Endothelial cell of umbilical vein (primary cell): ENCODE data around the gene SRL. TPM values are rescaled to one million over a fixed set of nuclear protein-coding genes. Genes with fewer than 3 reads are reported as not detected.

Experiments
- BruUV-seq: library from RNA; stranded (reverse); fragments of 400-500 nt; replicated peaks from 2 replicates; lab custom pipeline; 2021; lab: Mats Ljungman, UMichigan
- CTCF ChIA-PET: fragments of 300-600, 350-600 bp; sonication (Branson Sonifier 250); formaldehyde crosslinking; loops from one replicate; lab custom pipeline; 2021; ENCODE audit warnings: antibody characterized with exemption, inconsistent platforms; lab: Charles Lee
- POLR2A ChIA-PET: fragments of 300-600, 350-600 bp; sonication (Branson Sonifier 250); formaldehyde crosslinking; loops from one replicate; lab custom pipeline; 2021; ENCODE audit warnings: antibody characterized with exemption, inconsistent platforms; lab: Charles Lee
- DNase-seq: peaks from one replicate; pipeline ENCODE4 v3.0.0-alpha.2; 2011; ENCODE audit warnings: low read depth, low spot score
- FAIRE-seq: peaks from 2 replicates; lab custom pipeline; 2011; peaks lifted over from hg19 to GRCh38; lab: Jason Lieb, UNC
- H2AFZ ChIP-seq: 2 replicates; pipeline ENCODE4 v1.6.0; 2012; ENCODE audit warnings: low read depth, low read length, control low read depth, inconsistent platforms
- H3K27ac ChIP-seq: 2 replicates; pipeline ENCODE4 v1.5.1; 2011; ENCODE audit warnings: low read depth, mild to moderate bottlenecking, control low read depth, low read length, moderate library complexity; ENCODE audit not compliant: insufficient read depth
- H3K27me3 ChIP-seq, 2 experiments: 2 replicates each; pipeline versions ENCODE4 v1.6.0 to v1.6.1; 2011; ENCODE audit warnings: low read length in 2 of 2, mixed read lengths in 1 of 2; ENCODE audit not compliant: control insufficient read depth in 2 of 2, insufficient read depth in 2 of 2
- H3K36me3 ChIP-seq, 2 experiments: 2 replicates in 1 of 2; 3 replicates in 1 of 2; pipeline ENCODE4 v1.5.1; 2011; ENCODE audit warnings: low read length in 2 of 2, mild to moderate bottlenecking in 1 of 2, moderate library complexity in 1 of 2; ENCODE audit not compliant: control insufficient read depth in 2 of 2, insufficient read depth in 2 of 2; ENCODE audit errors: extremely low read depth in 1 of 2
- H3K4me1 ChIP-seq: 3 replicates; pipeline ENCODE4 v1.5.1; 2011; ENCODE audit warnings: mild to moderate bottlenecking, low read length; ENCODE audit not compliant: control insufficient read depth, insufficient read depth; ENCODE audit errors: extremely low read depth
- H3K4me2 ChIP-seq: 2 replicates; pipeline ENCODE4 v1.6.1; 2011; ENCODE audit warnings: low read length, control low read depth, mixed read lengths; ENCODE audit not compliant: insufficient read depth
- H3K4me3 ChIP-seq, 3 experiments: fragments of 200-600 bp in 1 of 3; sonication (generic), shearing (Covaris generic) in 1 of 3; replicated peaks in 1 of 3; 2 replicates each; pipeline ENCODE4 v1.5.1; 2011 to 2016; ENCODE audit warnings: control low read depth in 3 of 3, low read length in 3 of 3, mild to moderate bottlenecking in 2 of 3, inconsistent platforms in 1 of 3, low read depth in 1 of 3, moderate library complexity in 1 of 3; ENCODE audit not compliant: insufficient read depth in 1 of 3
- H3K79me2 ChIP-seq: 2 replicates; pipeline ENCODE4 v1.6.0; 2012; ENCODE audit warnings: low read length, inconsistent platforms; ENCODE audit not compliant: control insufficient read depth, insufficient read depth
- H3K9ac ChIP-seq: replicated peaks from 2 replicates; pipeline ENCODE3; 2011; ENCODE audit warnings: low read length, control low read depth; ENCODE audit not compliant: insufficient read depth; ENCODE audit errors: extremely low read depth
- H3K9me1 ChIP-seq: replicated peaks from 3 replicates; pipeline ENCODE4 v1.6.0; 2011; ENCODE audit warnings: mild to moderate bottlenecking, low read length; ENCODE audit not compliant: control insufficient read depth, insufficient read depth; ENCODE audit errors: extremely low read depth
- H3K9me3 ChIP-seq: replicated peaks from 2 replicates; pipeline ENCODE4 v1.5.1; 2012; ENCODE audit warnings: low read length, inconsistent platforms; ENCODE audit not compliant: control insufficient read depth, insufficient read depth
- H4K20me1 ChIP-seq: replicated peaks from 2 replicates; pipeline ENCODE3; 2011; ENCODE audit warnings: mild to moderate bottlenecking, low read length; ENCODE audit not compliant: control insufficient read depth, insufficient read depth; ENCODE audit errors: extremely low read depth
- CTCF ChIP-seq, 2 donors: IDR thresholded peaks; 1 replicate in 1 of 2; 2 replicates in 1 of 2; pipeline ENCODE4 v1.5.1; 2011; ENCODE audit warnings: low read length in 2 of 2, mild to moderate bottlenecking in 2 of 2, moderate library complexity in 2 of 2, control low read depth in 1 of 2, inconsistent platforms in 1 of 2, low read depth in 1 of 2; ENCODE audit not compliant: insufficient read depth in 1 of 2; ENCODE audit errors: extremely low read depth in 1 of 2
- EZH2 ChIP-seq: IDR thresholded peaks from 2 replicates; pipeline ENCODE4 v1.6.1; 2012; ENCODE audit warnings: borderline replicate concordance, low read depth, mild to moderate bottlenecking, moderate library complexity, low read length, inconsistent platforms; ENCODE audit not compliant: severe bottlenecking
- FOS ChIP-seq: IDR thresholded peaks from 2 replicates; pipeline ENCODE4 v1.6.1; 2011; ENCODE audit warnings: mild to moderate bottlenecking, low read length, moderate library complexity, borderline replicate concordance; ENCODE audit not compliant: insufficient read depth
- GATA2 ChIP-seq: IDR thresholded peaks from 2 replicates; pipeline ENCODE4 v1.7.0; 2011; ENCODE audit warnings: low read depth, mild to moderate bottlenecking, moderate library complexity, mixed read lengths, low read length; ENCODE audit not compliant: insufficient read length, insufficient read depth
- JUN ChIP-seq: IDR thresholded peaks from 2 replicates; pipeline ENCODE4 v1.6.1; 2011; ENCODE audit warnings: borderline replicate concordance, low read depth; ENCODE audit not compliant: insufficient read length, insufficient read depth
- MAX ChIP-seq: IDR thresholded peaks from 2 replicates; pipeline ENCODE4 v1.6.1; 2011; ENCODE audit not compliant: insufficient read depth, insufficient read length
- MYC ChIP-seq: IDR thresholded peaks from one replicate; pipeline ENCODE4 v1.6.1; 2011; ENCODE audit warnings: mild to moderate bottlenecking, low read depth, low read length
- POLR2A ChIP-seq: IDR thresholded peaks from 2 replicates; pipeline ENCODE4 v1.6.1; 2012; ENCODE audit warnings: low read depth, mild to moderate bottlenecking, control low read depth, low read length
- POLR2AphosphoS5 ChIP-seq: IDR thresholded peaks from 2 replicates; pipeline ENCODE4 v1.6.1; 2012; ENCODE audit warnings: low read depth, mild to moderate bottlenecking, control low read depth, low read length, moderate library complexity; ENCODE audit not compliant: insufficient read depth
- dilution Hi-C: fragments of 300-500 bp; cut with MboI; formaldehyde crosslinking; loops from one replicate; pipeline ENCODE4 v1.15.0; 2019; ENCODE audit warnings: low sequenced_read_pairs; ENCODE audit not compliant: extremely low pct_ligation_motif_present
- intact Hi-C: fragments of 100-400 bp; cut with micrococcal nuclease; formaldehyde crosslinking; loops from one replicate; pipeline ENCODE4 v1.10.0; 2022
- polyA plus RNA-seq, 4 experiments: library from polyadenylated mRNA; depleted of rRNA in 3 of 4; stranded (reverse) in 3 of 4; unstranded in 1 of 4; fragments of >200 nt; gene quantifications; 2 replicates each; pipeline versions ENCODE4 v1.2.1 to v1.2.3, GENCODE V29; 2011 to 2012; ENCODE audit warnings: missing spikeins in 1 of 4
- total RNA-seq: library from RNA; stranded (reverse); gene quantifications from 2 replicates; pipeline ENCODE4 v1.2.3, GENCODE V29; 2021

Gene SRL
- total and polyA plus RNA-seq, 2 donors (not counting 3 experiments of a cell fraction or from before 2014, with no cell fraction given) = 0.21 to 0.29 TPM

GRCh38 chr16:4264546-4264945 is 22.7 kb upstream of the SRL start:
- H3K27ac ChIP-seq = no peak overlapping the region
- no peak overlapping the region for H3K4me2 ChIP-seq
- ChIA-PET CTCF (interaction anchor here (2.5 to 3.8 kb wide), 2 partner anchors 11 to 65 kb away, joined by 21 to 45 read pairs; no protein-coding TSS in a partner anchor), POLR2A (interaction anchor here (0.5 to 0.6 kb wide), 2 partner anchors 8 to 30 kb away, joined by 3 to 10 read pairs; no protein-coding TSS in a partner anchor)
- no peak overlapping the region for H3K9ac ChIP-seq
- TF ChIP-seq MAX = no peak
- TF ChIP-seq POLR2A = no peak
- TF ChIP-seq CTCF (IDR thresholded peaks at IDR 0.05; ENCODE audit: extremely low read depth in 1 of 2, insufficient read depth in 1 of 2, low read depth in 1 of 2, low read length in 2 of 2) = no peak
- no peak for TF ChIP-seq GATA2
- no peak for TF ChIP-seq POLR2AphosphoS5
- no peak for TF ChIP-seq FOS
- TF ChIP-seq MYC = no peak
- no peak for TF ChIP-seq JUN
- no peak for TF ChIP-seq EZH2
- no peaks in the 10 kb centered on the region for H3K9me1 ChIP-seq
- H3K36me3 ChIP-seq = no peaks in the 10 kb centered on the region
- intact Hi-C loops = no loop called here
- H3K4me1 ChIP-seq = no peaks in the 10 kb centered on the region
- no peak overlapping the region for H3K4me3 ChIP-seq
- no TSS peak for BruUV-seq
- dilution Hi-C loops = no loop called here
- no peaks in the 10 kb centered on the region for H4K20me1 ChIP-seq
- H2AFZ ChIP-seq = no peak overlapping the region
- no peaks in the 10 kb centered on the region for H3K27me3 ChIP-seq
- DNase-seq (no peak), FAIRE-seq (no peak)
- no peaks in the 10 kb centered on the region for H3K9me3 ChIP-seq
- H3K79me2 ChIP-seq = peaks cover 9% of the 10 kb centered on the region
